NCI-H2227 (cell line): ENCODE measurements around the gene COLEC11.
"Not testable (repeated sequence)": the region's sequence is repeated elsewhere in the genome, so short reads cannot be mapped to it uniquely, and the experiment has no call there.

Experiments
- DNase-seq: peaks from one replicate; lab custom pipeline; 2025; ENCODE audit not compliant: unreplicated experiment; lab: John Stamatoyannopoulos, UW

Gene COLEC11

GRCh38 chr2:3594493-3595281, at the start of gene COLEC11:
Gene COLEC11, plus strand, starts transcription at chr2:3595112. Its CDS starts 9,229 bp downstream, at chr2:3604341.
- no peak for DNase-seq

DNA sequence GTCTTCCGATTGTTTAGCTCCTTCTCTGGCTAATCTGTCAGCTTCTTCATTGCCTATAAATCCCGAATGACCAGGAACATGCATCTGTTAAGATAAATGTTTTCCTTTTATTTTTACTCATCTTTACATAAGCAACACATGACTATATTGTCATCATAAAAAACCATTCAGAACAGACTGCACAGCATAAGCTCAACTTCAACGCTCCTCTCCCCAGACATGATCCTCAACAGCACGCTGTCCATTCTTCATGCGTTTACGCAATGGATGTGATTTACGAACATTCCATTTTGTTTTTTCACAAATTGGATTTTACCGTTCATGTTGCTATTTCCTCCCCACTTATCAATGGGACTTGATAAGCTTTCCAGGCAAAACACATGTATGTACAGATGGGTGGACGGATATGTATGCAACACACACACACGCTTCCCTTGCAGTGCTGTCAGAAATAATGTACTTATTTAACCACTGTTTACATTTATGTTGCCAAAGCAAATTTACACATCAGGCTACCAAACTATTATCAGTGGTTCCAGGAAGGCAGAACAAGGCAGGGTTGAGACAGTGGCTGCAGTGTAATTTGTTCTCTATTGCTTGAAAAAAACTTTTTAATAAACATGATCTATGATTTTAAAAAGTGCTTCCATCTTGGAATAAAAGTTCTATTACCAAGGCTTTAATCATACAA, 49.0 kb upstream of the COLEC11 start:
- no peak for DNase-seq

DNA sequence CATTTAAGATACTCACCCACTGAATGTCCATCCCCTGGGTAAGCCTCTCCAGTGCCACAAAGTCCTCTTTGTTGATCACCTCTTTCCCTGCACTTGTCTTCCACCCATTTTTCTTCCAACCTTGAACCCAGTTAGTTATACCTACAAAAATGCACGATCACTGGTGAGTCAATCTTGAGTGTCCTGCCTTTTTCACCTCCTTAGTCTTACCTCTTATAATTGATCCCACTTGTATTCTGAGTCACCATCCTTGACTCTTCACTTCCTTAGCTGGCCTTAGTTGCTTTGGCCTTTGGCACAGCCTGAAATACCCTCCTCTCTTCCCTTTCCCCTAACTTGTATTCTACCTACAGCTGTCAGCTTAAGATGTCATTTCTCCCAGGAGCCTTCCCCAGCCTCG, 47.0 kb upstream of the COLEC11 start:
- no peak for DNase-seq

DNA sequence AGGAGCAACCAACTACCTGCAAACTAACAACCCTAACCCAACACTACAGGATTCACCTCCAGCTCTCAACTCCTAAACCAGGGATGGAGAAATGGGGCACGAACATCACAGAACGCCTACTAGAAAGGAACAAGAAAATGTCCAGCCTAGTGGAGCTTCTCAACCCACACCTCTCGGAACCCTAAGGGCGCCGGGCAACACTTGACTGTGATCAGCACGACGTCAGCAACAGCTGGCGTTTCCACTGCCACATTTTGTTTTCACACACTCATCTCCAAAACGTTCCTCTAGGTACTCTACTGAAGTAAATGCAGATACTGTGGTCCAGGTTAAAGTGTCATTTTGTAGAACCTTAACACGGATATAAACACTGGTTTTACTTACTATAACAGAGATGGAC, 41.0 kb upstream of the COLEC11 start:
- no peak for DNase-seq

DNA sequence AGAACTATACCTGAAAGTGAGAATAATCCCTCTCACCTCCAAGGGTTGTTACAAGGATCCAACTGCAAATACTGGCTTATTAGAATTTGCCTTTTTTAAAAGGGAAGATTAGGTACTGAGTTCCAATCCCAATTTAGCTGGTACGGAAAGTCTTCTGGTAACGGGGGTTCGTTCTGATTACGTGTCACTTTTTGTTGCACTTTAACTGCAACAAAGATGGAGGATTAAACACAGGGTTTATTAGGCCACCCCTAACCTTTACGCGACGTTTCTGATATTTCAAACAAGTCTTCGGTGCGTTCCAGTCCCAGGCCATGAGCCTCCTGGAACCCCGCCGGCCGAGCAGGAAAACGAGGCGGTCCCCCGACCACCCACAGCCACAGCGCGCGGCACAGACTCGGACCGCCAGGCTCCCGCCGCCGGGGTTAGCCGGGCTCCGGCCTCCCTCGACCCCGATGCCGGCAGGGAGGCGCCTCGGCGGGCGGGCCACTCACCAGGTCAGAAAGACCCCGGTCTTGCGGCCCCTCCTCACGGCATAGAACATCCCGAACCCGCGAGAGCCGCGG, 37.2 kb upstream of the COLEC11 start:
- DNase-seq, result no peak

DNA sequence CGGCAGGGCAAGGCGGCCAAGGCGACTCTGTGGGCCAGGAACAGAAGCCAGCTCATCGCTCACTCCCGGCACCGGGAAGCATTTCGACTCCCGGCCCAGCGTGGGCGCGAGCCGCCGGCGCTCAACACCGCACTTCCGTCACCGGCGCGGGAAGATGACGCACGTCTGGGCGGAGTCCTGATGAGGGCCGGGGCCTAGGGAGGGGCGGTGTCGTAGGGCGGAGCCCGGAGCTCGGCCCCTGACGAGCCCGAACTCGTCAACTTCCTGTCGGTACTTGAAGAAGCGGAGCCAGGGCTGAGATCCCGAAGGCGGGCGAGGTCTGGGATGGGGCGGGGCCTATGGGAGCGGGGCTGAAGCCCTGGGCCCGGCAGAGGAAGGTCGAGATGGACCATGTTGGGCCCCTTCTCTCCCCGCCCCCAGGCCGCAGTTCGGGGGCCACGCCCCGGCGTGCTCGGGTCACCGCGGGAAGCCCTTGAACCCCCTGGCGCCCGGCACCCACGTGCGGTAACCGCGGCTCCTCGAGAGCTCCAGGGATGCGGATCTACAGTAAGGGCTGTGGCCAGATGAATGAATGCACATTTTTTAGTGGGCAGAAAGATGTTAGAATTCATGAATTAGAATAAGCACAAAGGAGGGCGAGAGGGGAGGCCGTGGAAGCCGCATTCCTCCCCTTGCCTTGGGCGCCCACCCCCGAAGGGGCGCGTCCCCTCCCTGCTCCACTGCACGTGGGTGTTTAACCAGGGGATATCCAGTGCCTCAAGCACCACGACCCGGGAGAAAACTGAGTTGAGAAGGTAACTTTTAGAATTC, 36.5 kb upstream of the COLEC11 start, which contains the start of gene RNASEH1:
Gene RNASEH1 (minus strand): TSS at position 129 of the 810 bp plus-strand sequence. CDS start 73 bp downstream, at position 56.
- peak; percentile 99 for DNase-seq

GRCh38 chr2:3563521-3563976, 31.4 kb upstream of the COLEC11 start:
- DNase-seq, result no peak

GRCh38 chr2:3565117-3565516, 29.8 kb upstream of the COLEC11 start:
- DNase-seq, result no peak

GRCh38 chr2:3566806-3567205, 28.1 kb upstream of the COLEC11 start:
- no peak for DNase-seq

- not testable (repeated sequence) for DNase-seq
Observed at GRCh38 chr2:3569656-3570055, 25.3 kb upstream of the COLEC11 start.

GRCh38 chr2:3571284-3571683, 23.6 kb upstream of the COLEC11 start:
- DNase-seq, result no peak

DNA sequence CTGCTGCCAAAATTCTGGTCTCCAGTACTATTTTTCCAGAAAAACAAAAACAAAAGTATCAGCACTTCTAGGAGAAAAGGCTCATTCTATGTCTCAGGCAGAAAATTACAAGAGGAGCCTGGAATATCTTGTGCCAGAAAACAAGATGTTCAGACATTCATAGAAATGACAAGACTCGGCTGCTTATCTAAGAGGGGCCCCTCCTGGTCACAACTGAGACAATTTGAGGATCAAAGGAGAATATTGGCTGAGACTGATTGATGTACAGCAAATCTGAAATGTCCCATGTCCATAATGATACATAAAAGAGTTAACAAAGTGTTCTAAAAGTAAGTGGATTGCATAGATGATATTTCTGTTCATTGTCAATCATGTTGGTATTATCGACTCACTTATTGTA, 22.3 kb upstream of the COLEC11 start:
- DNase-seq, result no peak

DNA sequence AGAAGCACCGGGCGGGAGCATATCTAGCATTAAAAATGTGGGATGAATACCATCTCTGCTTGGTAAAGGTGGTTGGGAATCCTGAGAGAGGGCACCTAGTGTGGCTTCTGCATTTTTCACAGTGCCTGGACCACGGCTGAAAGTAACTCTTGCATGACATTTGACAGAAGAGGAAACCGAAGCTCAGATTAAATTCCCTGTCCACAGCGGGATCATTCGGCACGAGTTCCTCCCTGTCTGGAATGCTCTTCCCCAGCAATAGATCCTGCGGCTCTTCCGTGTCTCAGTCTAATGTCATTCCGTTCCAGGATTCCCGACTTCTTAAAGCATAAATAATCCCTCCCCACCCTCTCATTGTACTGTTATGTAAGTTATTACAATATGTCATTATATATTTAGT, 20.8 kb upstream of the COLEC11 start:
- DNase-seq, result no peak

- peak; percentile 41 for DNase-seq
Observed at GRCh38 chr2:3575534-3576262, 19.2 kb upstream of the COLEC11 start.

DNA sequence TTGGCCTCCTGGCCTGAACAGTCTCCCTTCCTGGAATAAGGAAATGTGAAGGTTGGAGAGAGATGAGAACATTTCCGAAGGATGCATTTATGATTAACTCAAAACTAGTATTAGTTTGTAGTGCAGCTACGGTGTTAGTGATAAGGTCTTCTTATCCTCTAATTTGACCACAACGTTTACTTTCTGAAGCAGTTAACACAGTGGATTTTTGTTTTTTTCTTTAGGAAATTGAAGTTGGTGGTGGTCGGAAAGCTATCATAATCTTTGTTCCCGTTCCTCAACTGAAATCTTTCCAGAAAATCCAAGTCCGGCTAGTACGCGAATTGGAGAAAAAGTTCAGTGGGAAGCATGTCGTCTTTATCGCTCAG, 18.7 kb upstream of the COLEC11 start:
- DNase-seq, result not testable (repeated sequence)

DNA sequence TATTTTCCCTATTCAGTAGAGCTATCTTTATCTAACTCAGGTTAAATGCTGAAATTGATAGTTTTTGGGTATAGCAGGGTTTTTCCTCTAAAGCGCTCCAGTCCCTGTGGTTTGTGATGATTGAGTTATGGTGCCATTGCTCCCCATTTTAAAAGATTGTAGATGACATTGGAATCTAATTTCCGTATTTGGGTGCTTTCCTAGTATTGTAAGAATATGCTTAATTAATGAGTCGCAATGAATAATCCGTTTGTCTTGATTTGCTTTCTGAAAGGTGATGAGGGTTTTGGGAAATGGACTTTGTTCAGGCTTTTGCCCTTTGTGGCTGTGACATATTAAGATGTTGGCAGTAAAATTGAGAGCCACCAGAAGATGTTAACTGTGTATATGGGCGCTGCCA, 15.9 kb upstream of the COLEC11 start:
- DNase-seq, result no peak

- no peak for DNase-seq
Observed at GRCh38 chr2:3580449-3580848, 14.5 kb upstream of the COLEC11 start.

GRCh38 chr2:3581367-3582262, 13.3 kb upstream of the COLEC11 start:
- no peak for DNase-seq

GRCh38 chr2:3584076-3584475, 10.8 kb upstream of the COLEC11 start:
- no peak for DNase-seq
